Epithelial cell of prostate (primary cell): Measurements from ENCODE around the gene PRR5.
"Not testable (repeated sequence)": the region's sequence is repeated elsewhere in the genome, so short reads cannot be mapped to it uniquely, and the experiment has no call there.

Experiments used
- DNase-seq: peaks from one replicate; pipeline ENCODE4 v3.0.0-alpha.2; 2011; ENCODE audit warnings: low read depth, low spot score
- H3K27ac ChIP-seq: fragments of 450-650 bp; 2 replicates; pipeline ENCODE4 v1.5.1; 2017; ENCODE audit warnings: mild to moderate bottlenecking

Gene PRR5

GRCh38 chr22:44701824-44702478 is at the start of gene PRR5:
TSS of gene PRR5 (plus strand) at chr22:44702204. CDS start at chr22:44702475, 271 bp downstream.
- DNase-seq, result no peak
- no peak within 1 kb of the TSS for H3K27ac ChIP-seq

- H3K27ac ChIP-seq, DNase-seq: not testable (repeated sequence)
Observed at GRCh38 chr22:44652866-44653265, 49.1 kb upstream of the PRR5 start.

GRCh38 chr22:44658311-44658953 is 43.6 kb upstream of the PRR5 start:
- DNase-seq, result no peak

GRCh38 chr22:44659140-44659539 is 42.9 kb upstream of the PRR5 start:
- H3K27ac ChIP-seq, result no peak overlapping the region
- no peak for DNase-seq

More at GRCh38 chr22:44658311-44658953, 43.6 kb upstream of the PRR5 start:
- no peak overlapping the region for H3K27ac ChIP-seq

GRCh38 chr22:44660051-44660830 is 41.8 kb upstream of the PRR5 start:
- H3K27ac ChIP-seq, result no peak overlapping the region
- no peak for DNase-seq

GRCh38 chr22:44661070-44661469 is 40.9 kb upstream of the PRR5 start:
- DNase-seq, result no peak
- H3K27ac ChIP-seq, result no peak overlapping the region

GRCh38 chr22:44661659-44662569 is 40.1 kb upstream of the PRR5 start:
- no peak for DNase-seq
- H3K27ac ChIP-seq, result no peak overlapping the region

GRCh38 chr22:44663256-44663999 is 38.6 kb upstream of the PRR5 start:
- H3K27ac ChIP-seq, result no peak overlapping the region
- no peak for DNase-seq

GRCh38 chr22:44664149-44664548 is 37.9 kb upstream of the PRR5 start:
- no peak for DNase-seq
- no peak overlapping the region for H3K27ac ChIP-seq

GRCh38 chr22:44665115-44665514 is 36.9 kb upstream of the PRR5 start:
- H3K27ac ChIP-seq, result no peak overlapping the region

GRCh38 chr22:44666207-44666585 is 35.8 kb upstream of the PRR5 start:
- DNase-seq, result no peak
- no peak overlapping the region for H3K27ac ChIP-seq

More at GRCh38 chr22:44665115-44665514, 36.9 kb upstream of the PRR5 start:
- DNase-seq, result no peak

- H3K27ac ChIP-seq, result no peak overlapping the region
Observed at GRCh38 chr22:44667276-44667675, 34.7 kb upstream of the PRR5 start.

GRCh38 chr22:44667829-44668189 is 34.2 kb upstream of the PRR5 start:
- H3K27ac ChIP-seq, result no peak overlapping the region
- no peak for DNase-seq

More at GRCh38 chr22:44667276-44667675, 34.7 kb upstream of the PRR5 start:
- DNase-seq, result no peak

- no peak overlapping the region for H3K27ac ChIP-seq
- DNase-seq, result no peak
Observed at GRCh38 chr22:44668190-44668885, 33.7 kb upstream of the PRR5 start.

GRCh38 chr22:44668886-44669521 is 33.0 kb upstream of the PRR5 start:
- no peak overlapping the region for H3K27ac ChIP-seq
- DNase-seq, result no peak

GRCh38 chr22:44669561-44669976 is 32.4 kb upstream of the PRR5 start:
- no peak for DNase-seq
- H3K27ac ChIP-seq, result no peak overlapping the region

- no peak for DNase-seq
- no peak overlapping the region for H3K27ac ChIP-seq
Observed at GRCh38 chr22:44670220-44670988, 31.6 kb upstream of the PRR5 start.

- peak; percentile 29 for DNase-seq
- no peak overlapping the region for H3K27ac ChIP-seq
Observed at GRCh38 chr22:44671742-44672141, 30.3 kb upstream of the PRR5 start.
